Activated CD8-positive, alpha-beta memory T cell treated with anti-CD3 and anti-CD28 coated beads, Interleukin-2, amount 50 U/mL, for 4 hours (primary cell): ENCODE results near the gene CX3CR1.
A peak's percentile ranks its signal among the peaks of the same experiment; 100 is the strongest.

Experiments used
- DNase-seq: peaks from one replicate; pipeline ENCODE4 v3.0.0-alpha.2; 2020

The CX3CR1 gene

DNA sequence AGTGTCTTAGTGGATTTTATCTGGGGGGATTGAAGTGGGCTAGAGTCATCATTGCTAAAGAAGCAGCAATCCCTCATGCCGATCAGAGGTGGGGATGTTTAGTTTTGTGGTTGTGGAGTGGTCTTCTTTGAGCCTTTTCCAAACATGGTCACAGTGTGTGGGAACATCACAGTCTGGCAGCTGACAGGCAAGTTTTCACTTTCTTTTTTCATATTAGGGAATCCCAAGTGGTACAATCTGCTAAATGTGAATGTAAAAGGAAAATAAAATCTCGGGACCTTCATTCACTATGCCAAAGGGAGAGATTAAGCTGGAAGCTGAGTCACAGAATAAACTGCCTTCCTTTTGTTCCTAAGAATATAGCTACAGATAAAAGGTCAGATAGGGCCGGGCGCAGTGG, 10.4 kb upstream of the CX3CR1 start:
- no peak for DNase-seq

DNA sequence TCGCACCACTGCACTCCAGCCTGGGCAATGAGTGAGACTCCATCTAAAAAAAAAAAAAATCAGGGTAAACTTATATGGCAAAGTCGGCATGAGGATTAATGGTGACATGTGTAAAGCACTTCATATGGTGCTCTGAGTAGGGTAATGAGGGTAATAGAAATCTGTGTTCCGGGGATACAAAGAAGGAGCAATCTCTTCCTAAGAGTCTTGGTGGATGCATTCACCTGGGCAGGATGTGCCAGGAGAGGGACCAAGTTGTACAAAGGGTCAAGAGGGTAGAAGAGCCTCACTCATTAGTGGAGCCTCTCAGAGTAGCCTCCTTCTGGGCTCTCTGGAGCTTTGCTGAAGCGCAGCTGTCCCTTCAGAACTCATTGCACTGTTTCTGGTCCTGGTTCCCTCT, 9.3 kb upstream of the CX3CR1 start:
- DNase-seq: no peak

DNA sequence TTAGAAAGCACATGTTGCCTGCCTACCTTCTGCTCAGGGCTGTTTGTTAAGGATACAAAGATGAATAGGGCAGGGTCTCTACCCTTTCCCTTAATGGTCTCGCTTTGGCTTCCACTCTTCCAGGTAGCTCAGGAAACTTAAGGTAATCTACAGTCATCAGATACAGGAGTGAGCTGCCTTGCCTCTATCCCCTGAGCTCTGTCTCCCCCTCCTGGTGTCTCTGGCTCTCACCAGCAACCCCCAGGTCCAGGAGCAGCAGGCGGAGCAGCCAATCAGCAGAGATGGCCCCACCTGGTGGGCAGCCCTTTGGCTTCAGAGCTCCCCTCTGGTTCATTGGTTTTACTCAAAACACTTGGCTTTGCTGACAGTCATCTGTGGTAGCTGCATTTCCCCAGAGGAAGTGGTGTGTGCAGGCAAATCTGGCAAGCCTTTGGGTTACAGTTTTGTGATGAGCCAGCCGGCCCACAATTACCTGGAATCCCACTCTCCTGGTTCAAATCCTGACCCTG, 8.5 kb upstream of the CX3CR1 start:
- DNase-seq: peak; percentile 80

DNA sequence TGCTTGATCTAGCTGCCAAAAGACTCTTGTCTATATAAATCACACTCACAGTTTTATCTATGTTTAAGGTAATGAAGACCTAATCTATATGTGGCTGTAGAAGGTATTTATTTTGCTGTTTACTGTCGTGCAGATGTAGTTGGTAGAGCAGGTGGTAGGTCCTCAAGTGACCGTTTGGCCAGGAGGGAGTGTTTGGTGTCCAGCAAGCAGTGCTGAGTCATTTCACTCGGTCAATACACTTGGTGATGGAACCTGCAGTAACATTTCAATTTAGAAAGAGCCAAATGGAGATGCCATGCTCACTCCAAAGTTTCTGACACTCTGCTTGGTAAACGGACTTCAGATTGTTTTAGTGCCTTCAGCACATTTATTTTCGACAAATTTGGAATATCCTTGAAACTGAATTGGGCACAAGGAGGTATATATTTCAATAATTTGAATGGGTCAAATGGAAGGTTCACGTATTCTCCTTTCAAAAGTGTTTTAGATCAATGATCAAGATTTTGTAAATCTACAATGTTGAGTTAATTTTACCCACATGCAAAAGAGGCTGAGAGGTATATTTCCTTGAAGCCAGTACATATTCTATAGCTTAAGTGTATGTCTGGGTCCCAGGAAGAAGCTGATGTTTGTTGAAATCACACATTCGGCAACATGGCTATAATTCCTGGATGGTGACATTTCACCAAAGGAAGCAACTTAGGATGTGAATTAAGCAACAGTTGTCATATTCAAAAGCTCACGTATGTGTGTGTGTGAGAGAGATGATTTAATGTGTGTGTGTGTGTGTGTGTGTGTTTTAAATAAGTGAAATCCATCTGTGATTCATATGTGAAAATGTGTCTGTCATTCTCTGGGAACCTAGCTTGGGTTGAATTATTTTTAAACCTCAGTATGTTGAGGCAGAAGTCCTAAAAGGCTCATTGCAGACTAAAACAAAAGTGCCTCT, 7.7 kb upstream of the CX3CR1 start:
- DNase-seq: no peak

DNA sequence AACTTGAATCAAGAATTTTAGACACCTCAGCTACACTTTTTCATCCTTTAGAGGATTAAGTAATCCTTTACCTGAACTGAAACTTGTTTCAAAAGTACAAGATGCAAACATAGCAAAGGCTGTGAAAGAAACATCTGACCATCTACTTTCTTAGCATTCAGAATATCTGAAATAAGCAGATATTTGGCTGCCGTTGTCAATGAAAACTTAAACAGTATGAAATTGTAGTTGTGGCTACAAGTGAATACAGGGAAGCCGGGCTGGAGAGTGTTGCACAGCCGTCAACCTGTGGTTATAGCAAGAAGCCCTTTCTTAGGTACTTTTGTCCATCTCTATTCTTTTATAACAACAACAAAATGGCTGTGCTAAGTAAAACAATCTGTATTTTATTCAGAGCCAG, 6.9 kb upstream of the CX3CR1 start:
- DNase-seq: no peak

DNA sequence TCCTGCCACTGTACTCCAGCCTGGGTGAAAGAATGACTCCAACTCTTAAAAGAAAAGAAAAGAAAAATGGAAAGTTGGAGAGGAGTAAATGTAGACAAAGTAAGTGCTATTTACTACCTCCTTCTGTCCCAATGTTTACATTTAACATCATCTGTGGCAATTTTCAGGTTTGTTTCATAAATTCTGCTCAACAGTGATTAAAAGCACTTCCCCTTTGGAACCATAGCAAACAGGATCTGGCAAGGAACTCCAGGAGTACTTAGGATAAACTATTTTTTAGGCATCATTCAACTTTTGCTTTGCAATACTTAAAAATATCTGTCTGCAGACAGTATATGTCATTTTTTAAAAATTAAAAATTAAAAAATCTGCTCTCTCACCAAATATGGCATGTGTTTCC, 5.5 kb upstream of the CX3CR1 start:
- no peak for DNase-seq

DNA sequence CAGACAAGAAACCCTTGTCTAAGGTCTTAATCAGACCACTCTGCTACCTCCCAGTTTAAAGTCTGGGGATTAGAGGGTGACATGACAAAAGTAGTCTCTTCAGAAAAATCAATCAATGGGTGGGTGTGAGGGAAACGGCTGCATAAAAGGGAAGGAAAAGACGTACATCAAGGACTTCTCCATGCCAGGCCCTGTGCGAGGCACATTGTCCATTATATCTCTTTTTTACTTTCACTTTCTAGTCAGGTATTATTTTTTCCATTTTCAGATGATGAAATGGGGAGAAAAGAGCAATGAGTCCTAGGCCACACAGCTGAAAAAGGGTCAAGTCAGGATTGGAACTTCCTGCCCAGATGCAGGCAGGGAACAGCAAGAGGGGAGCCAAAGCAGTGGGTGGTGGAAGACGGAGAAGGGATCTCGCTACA, 4.6 kb upstream of the CX3CR1 start:
- DNase-seq: no peak

DNA sequence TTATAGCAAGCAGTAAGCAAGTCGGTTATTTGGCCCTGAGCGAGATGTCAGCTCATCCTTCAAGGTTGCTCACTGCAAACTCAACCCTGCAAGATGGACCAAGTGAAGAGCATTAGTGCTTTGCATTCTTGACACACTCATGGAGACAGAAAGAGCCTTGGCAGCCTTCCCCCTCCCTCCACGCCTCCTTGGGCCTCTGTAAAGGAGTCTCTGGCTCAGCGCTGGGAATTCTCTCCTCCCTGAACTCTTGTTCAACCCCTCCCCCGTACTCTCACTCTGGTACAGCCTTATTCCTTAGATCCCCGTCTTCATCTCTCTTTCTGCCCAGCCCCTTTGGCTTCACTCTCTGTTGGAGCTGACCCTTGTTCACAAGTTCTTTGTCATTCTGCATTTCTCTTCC, 2.2 kb upstream of the CX3CR1 start:
- no peak for DNase-seq

DNA sequence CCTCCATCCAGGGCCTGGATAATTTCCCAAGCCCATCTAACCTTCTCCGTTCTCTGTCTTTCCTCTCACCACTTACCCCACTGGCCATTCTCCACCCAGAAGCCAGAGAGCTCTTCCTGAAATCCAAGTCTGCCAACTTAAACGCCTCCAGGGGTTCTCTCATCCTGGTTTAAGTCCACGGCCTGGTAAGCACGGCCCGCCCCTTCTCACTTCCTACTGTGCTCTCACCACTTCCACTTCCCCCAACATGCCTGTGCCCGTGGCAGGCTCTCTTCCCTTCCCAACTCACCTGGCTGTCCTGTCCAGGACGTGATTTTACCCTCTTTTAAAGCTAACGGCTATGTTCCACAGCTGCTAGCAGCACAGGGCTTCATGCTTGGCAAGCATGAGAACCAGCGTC, 1.7 kb upstream of the CX3CR1 start:
- DNase-seq: no peak

DNA sequence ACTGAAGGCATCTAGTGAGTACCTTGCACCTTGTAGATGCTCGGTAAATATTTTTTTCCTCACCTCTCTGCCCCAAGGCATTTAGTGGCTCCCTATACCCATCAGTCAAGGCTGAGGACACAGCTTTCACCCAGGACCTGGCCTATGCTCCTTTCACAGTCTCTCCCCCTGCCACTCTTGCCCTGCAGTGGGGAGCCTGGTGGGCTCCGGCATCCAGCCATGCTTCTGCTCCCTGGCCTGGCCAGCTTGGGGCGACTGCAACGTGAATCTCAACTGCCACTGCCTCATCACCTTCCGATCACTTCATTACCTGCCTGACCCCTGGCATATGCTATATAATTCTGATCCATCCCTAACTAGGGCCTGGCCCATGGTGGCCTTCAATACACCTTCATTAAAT, 735 bp upstream of the CX3CR1 start:
- no peak for DNase-seq

DNA sequence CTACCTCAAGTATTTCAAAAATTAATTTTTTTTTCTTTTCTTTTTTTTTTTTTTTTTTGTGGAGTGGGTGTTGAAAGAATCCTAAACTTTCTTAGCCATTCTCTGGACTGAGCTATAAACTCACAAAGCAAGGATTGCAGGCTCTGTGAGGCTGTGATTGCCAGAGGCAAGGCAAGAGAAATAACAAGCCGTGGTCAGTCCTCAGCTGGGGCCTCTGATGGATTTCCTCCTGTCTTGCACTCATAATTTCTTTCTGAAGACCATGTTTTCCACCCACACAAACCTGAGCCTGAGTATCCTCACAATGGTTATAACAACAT, 1.3 kb downstream of the CX3CR1 start:
- DNase-seq: no peak

DNA sequence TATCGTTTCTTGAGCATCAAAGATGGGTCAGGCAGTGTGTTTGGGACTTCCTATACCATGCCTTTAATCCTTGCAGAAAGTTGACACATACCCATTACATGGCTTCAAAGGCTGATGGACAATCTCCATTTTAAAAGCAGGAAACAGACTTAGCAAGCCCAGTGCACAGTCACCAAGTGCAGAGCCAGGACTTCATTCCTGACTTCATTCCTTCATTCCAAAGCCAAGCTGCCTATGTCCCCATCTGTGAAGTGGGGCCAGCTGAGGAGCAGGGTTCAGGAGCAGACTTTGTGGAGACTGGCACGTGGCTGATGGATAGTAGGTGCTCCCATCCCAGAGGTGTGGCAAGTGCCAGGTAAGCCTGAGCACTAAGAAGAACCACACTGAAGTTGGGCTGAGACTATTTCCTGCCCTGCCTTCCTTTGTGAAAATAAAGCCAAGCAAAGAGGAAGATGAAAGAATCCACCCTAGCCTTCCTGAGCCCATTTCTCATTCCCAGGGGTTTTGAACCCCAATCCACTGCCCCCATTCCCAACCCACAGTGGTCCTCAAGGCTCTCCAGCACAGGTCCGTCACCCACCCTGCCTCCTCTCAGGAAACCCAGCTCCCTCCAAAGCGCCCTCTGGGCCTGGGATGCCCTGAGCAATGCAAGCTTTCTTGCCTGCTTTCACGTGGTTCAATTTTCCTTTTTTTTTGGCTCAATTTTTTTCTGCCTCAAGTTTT, 1.8 kb downstream of the CX3CR1 start:
- no peak for DNase-seq

DNA sequence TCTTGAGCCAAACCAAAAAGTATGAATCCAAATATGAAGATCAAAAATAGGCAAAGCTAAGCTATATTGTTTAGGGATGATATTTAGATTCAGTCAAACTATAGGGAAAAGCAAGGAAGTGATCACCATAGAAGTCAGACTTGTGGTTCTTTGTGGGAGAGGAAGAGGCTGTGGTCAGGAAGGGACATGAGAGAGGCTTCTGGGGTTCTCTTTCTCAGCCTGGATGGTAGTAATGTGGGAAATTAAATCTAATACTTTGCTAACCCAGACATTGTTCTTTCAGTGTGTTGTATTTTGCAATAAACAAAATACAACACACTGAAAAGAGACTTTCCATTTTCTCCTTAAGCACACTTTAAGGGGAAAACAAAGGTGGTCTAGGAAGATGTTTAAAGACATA, 3.1 kb downstream of the CX3CR1 start:
- no peak for DNase-seq

DNA sequence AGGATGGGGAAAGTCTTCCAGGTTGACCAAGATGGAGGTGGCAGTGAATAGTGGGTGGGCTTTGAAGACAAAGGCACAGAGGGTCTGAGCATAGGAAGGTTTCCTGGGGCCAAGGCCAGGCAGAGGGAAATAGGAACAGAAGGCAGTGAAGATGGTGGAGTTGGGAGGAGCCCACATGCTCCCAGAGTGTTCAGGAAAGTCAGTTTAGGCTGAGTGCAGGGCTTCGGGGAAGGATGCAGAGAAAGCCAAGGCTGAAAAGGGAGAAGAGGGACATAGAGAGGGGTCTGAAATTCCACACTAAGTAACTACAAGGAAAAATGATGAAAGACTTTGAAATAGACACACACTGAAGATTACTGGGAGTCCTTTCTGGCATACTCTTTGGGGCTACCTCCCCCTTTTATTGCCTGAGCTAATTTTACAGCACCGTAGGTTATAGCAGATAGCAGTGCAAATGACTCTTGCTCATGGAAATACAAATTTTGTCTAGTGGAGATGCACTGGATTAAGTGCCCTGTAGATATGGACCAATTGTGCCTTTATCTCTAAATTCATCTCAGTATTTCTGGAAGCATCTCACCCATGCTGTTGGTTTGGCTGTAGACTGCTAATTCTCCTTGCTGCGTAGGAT, 3.8 kb downstream of the CX3CR1 start:
- no peak for DNase-seq

DNA sequence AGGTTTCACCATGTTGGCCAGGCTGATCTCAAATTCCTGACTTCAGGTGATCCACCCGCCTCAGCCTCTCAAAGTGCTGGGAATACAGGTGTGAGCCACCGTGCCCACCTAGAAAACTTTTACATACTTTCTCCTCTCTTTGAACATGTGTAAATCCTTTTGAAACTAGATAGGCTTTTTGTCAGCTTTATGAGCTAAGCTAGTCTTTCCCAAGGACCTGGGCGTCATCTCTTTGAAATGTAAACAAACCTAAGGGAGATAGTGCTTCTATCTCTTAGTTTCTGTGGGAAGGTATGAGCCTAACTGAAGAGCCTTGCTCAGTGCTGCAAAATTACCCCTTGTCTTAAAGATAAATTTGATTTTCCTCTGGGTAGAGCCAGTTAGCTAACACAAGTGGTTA, 4.8 kb downstream of the CX3CR1 start:
- no peak for DNase-seq

DNA sequence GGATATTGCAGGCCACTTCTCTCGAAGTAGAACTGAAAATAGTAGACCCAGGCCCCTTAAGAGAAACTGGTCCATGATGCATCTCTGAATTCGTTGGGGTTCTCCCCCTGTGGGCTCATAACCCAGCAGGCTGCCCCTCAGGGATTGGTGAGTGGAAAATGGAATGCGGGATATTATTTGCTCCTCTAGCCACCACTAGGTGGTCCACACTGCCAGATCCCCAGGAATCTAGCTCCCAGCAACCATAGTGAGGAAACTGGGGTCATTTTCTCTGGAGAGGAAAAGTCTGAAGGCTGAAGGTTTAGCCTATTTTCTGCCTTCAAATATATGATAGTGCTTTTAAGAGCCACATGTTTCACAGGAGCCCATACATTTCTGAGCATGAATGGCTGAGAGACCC, 6.7 kb downstream of the CX3CR1 start:
- DNase-seq: no peak

DNA sequence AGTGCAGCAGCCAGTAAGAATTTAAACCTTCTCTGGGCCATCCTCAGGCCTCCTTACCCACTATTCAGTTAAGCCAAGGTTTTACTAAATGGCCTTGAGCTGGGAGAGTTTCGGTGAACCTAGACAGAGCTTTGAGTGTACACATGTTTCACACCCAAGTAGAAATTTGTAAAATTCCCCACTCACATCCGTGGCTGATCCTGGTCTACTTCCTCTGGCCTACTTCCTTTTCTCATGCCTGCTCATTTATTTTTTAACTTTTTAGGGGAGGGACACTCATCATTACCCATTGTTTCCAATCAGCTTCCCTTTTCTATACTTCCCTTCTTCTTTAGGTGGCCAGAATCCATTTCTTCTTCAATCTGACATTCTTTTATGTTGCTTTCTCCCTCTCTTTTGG, 7.6 kb downstream of the CX3CR1 start:
- DNase-seq: no peak

DNA sequence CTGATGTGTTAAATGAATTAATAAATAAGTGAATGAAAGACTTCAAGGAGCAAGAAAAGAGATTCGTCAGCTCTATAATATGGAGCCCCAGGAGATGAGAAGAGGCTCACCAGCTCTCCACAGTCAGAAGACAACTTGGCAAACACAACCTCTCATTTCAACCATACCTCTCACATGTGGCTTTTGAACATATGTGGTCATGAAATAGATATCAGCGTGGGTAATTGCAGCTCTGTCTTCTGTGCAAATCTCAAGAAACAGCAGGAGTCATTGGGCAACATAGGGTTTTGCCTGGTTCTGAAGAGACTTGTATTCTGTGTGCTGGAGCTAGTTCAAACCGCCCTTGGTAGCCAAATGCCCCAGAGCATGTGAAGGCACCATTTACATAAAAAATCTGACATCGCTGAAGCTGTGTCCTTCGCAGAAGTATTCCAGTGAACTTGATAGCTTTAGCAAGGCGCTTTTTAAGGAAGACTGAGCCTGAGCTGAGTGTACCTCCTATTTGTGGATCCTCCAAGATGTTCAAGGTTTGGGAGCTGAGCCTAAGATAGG, 8.4 kb downstream of the CX3CR1 start:
- DNase-seq: no peak

DNA sequence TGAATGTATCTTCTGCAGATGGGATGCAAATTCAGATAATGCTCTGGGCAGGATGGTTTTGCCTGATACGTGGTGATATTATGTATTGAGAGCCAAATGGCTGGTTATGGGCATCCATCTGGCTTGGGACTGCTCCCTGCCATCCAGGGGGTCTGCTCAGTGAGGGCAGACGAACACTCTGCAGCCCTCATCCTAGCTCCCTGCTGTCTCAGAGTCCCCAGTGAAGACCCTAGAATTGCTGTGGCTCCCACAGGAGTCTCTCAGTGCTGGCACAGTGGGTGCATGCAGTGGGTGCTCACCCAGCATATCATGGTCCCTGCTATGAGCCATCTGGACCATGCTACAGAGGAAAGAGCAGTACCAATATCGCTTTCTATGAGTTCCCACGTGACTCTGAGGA, 10.3 kb downstream of the CX3CR1 start:
- no peak for DNase-seq

DNA sequence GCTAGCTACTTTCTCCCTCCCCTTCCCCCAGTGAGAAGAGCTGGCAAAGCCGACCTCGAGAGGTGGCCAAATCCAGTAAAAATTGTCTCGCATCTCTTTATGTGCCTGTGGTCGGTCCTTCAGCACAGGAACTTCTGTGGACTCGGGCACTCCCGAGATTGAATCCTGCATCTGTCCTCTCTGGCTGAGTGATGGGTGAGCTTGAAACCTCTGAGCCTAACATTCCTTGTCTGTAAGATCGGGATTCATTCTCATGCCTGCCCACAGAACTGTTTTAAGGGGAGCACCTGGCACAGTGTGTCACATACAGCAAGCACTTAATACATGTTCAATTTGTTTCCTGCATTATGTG, 11.3 kb downstream of the CX3CR1 start:
- no peak for DNase-seq

DNA sequence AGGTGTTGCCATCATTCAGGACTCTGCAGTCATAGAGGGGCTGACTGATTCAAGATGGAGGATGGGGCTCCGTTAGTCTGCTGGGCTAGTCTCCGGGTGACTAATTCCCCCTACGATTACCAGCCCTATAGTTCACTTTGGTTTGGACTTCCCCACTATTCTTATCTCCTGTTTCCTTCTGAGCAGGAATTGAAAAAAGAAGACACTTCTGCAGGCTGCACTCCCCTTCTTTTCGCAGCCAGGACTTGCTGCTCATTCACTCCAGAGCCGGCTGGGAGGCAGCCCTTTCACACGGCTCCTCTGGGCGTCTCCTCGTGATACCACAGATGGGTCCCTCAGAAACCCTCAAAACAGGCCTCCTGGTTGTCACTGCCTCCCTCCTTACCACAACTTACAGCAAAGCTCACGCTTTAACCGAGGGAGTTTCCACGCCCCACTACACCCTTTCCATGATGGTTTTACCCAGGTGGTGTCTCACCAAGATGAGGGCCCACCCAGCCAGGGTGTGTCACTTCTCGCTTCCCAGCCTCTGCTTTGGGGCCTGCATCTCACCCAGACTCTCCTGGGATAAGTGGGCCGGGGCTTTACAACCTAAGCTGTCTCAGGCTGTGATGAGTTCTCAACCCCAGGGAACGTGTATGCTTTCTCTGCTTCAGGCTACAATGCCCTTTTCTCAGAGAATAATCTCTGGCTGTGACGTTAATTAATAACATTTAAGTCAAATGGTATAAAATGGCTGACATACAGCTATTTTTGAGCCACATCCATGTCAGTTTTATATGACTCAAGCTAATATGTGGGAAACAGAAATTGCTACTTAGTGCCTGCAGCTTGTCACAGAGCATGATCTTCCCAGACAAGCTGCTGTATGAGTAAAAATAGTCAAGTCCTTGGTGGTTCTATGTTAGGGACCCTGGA, 11.9 kb downstream of the CX3CR1 start:
- DNase-seq: peak; percentile 70

DNA sequence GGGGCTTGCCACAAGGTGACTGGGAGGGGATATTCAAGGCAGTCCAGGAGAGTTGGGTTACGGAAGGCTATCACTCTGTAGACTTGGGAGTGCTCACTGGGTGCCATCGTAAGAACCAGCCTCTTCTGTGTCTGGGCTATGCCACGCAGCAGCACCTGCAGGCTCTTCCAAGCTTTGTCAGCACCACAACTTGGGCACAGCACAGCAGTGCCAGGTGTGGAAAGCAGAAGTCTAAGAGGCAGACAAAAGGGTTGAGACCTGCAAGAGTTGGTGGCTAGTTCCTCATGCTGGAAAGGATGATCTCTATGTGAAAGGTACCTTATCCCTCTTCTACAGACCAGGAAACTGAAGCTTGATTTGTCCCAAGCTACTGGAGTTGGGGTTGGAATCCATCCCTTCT, 15.8 kb downstream of the CX3CR1 start:
- no peak for DNase-seq

DNA sequence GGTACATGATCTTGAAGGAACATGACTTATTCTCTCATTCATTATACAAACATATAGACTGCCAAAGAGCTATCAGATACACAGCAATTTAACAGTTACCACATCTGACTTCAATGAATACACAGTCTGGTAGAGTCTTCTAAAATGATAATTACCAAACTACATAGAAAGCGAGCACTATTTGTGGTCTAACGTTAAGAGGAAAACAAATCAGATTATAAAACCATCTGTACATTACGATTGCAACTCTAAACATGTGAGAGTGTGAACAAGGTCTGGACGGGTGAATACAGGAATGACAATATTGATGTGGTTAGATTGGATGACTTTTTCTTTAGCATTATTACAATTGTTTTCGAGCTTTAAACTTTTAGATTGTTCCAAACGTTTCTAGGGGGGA, 16.3 kb downstream of the CX3CR1 start:
- DNase-seq: no peak
